HEK293 (cell line): ENCODE results near the gene SORBS2.

Source experiments
- GLI2 ChIP-seq: fragments of 450-650 bp; formaldehyde crosslinking; IDR thresholded peaks from 2 replicates; pipeline ENCODE4; 2017; ENCODE audit warnings: missing biosample characterization, missing genetic modification characterization, low read depth, borderline replicate concordance
- IKZF3 ChIP-seq: fragments of 450-650 bp; IDR thresholded peaks from 2 replicates; pipeline ENCODE4 v1.5.0; 2018; ENCODE audit warnings: missing biosample characterization, mild to moderate bottlenecking, missing genetic modification characterization, moderate library complexity
- INSM2 ChIP-seq: fragments of 450-650 bp; formaldehyde crosslinking; IDR thresholded peaks from 2 replicates; pipeline ENCODE4 v1.5.1; 2016; ENCODE audit warnings: missing biosample characterization, missing genetic modification characterization
- KLF1 ChIP-seq: fragments of 450-650 bp; formaldehyde crosslinking; IDR thresholded peaks from 2 replicates; pipeline ENCODE4 v1.5.1; 2016; ENCODE audit warnings: missing biosample characterization, missing genetic modification characterization
- KLF10 ChIP-seq: fragments of 450-650 bp; IDR thresholded peaks from 2 replicates; pipeline ENCODE4 v1.5.1; 2018; ENCODE audit warnings: missing biosample characterization, mild to moderate bottlenecking, missing genetic modification characterization
- KLF7 ChIP-seq: fragments of 450-650 bp; formaldehyde crosslinking; IDR thresholded peaks from 2 replicates; pipeline ENCODE4 v1.5.1; 2016; ENCODE audit warnings: missing biosample characterization, missing genetic modification characterization, borderline replicate concordance
- MEIS1 ChIP-seq: sonication (generic); formaldehyde crosslinking; IDR thresholded peaks from 2 replicates; pipeline ENCODE4 v1.8.1; 2022; ENCODE audit warnings: missing genetic modification reagents, mild to moderate bottlenecking, borderline replicate concordance
- RBAK ChIP-seq: fragments of 450-650 bp; formaldehyde crosslinking; IDR thresholded peaks from 2 replicates; pipeline ENCODE4 v1.5.1; 2016; ENCODE audit warnings: missing biosample characterization, missing genetic modification characterization
- SCRT1 ChIP-seq: fragments of 450-650 bp; formaldehyde crosslinking; IDR thresholded peaks from 2 replicates; pipeline ENCODE4 v1.5.1; 2016; ENCODE audit warnings: missing biosample characterization, missing genetic modification characterization, borderline replicate concordance
- TSHZ1 ChIP-seq: fragments of 450-650 bp; formaldehyde crosslinking; IDR thresholded peaks from 2 replicates; pipeline ENCODE4 v1.5.1; 2016; ENCODE audit warnings: missing biosample characterization, missing genetic modification characterization, borderline replicate concordance
- ZBTB1 ChIP-seq: fragments of 450-650 bp; formaldehyde crosslinking; IDR thresholded peaks from 2 replicates; pipeline ENCODE4 v1.5.1; 2016; ENCODE audit warnings: missing biosample characterization, missing genetic modification characterization
- ZBTB11 ChIP-seq: fragments of 450-650 bp; formaldehyde crosslinking; conservative IDR thresholded peaks from 2 replicates; pipeline ENCODE4 v1.5.1; 2016; ENCODE audit warnings: low read depth, missing biosample characterization, missing genetic modification characterization
- ZBTB17 ChIP-seq: fragments of 450-650 bp; formaldehyde crosslinking; IDR thresholded peaks from 2 replicates; pipeline ENCODE4 v1.5.1; 2016; ENCODE audit warnings: missing biosample characterization, missing genetic modification characterization
- ZBTB8A ChIP-seq: fragments of 450-650 bp; formaldehyde crosslinking; IDR thresholded peaks from 2 replicates; pipeline ENCODE4 v1.5.1; 2016; ENCODE audit warnings: missing biosample characterization, missing genetic modification characterization
- ZNF10 ChIP-seq: fragments of 450-650 bp; formaldehyde crosslinking; IDR thresholded peaks from 2 replicates; pipeline ENCODE4 v1.5.1; 2017; ENCODE audit warnings: missing biosample characterization, missing genetic modification characterization
- ZNF112 ChIP-seq: fragments of 450-650 bp; formaldehyde crosslinking; IDR thresholded peaks from 2 replicates; pipeline ENCODE4 v1.5.0; 2017; ENCODE audit warnings: missing biosample characterization, missing genetic modification characterization
- ZNF16 ChIP-seq: fragments of 450-650 bp; formaldehyde crosslinking; IDR thresholded peaks from 2 replicates; pipeline ENCODE4 v1.5.1; 2016; ENCODE audit warnings: low read depth, missing biosample characterization, missing genetic modification characterization
- ZNF239 ChIP-seq: fragments of 450-650 bp; formaldehyde crosslinking; IDR thresholded peaks from 2 replicates; pipeline ENCODE4 v1.5.1; 2016; ENCODE audit warnings: missing biosample characterization, missing genetic modification characterization
- ZNF274 ChIP-seq, 2 experiments: fragments of 200-500 bp in 1 of 2; fragments of 450-650 bp in 1 of 2; sonication (Bioruptor generic) in 1 of 2; formaldehyde crosslinking in 1 of 2; IDR thresholded peaks; 2 replicates each; pipeline versions ENCODE4 v1.5.1 to v1.6.1; 2014 to 2016; ENCODE audit warnings: borderline replicate concordance in 1 of 2, inconsistent platforms in 1 of 2, low read length in 1 of 2, missing biosample characterization in 1 of 2, missing genetic modification characterization in 1 of 2
- ZNF341 ChIP-seq: fragments of 450-650 bp; formaldehyde crosslinking; IDR thresholded peaks from 2 replicates; pipeline ENCODE4; 2016; ENCODE audit warnings: low read depth, missing biosample characterization, missing genetic modification characterization
- ZNF354C ChIP-seq: fragments of 450-650 bp; formaldehyde crosslinking; IDR thresholded peaks from 2 replicates; pipeline ENCODE4 v1.5.1; 2016; ENCODE audit warnings: missing biosample characterization, missing genetic modification characterization, low read depth, borderline replicate concordance
- ZNF366 ChIP-seq: fragments of 450-650 bp; formaldehyde crosslinking; conservative IDR thresholded peaks from 2 replicates; pipeline ENCODE4 v1.5.1; 2016; ENCODE audit warnings: missing biosample characterization, missing genetic modification characterization
- ZNF423 ChIP-seq: fragments of 450-650 bp; formaldehyde crosslinking; IDR thresholded peaks from 2 replicates; pipeline ENCODE4 v1.5.1; 2016; ENCODE audit warnings: missing biosample characterization, missing genetic modification characterization
- ZNF449 ChIP-seq: fragments of 450-650 bp; formaldehyde crosslinking; IDR thresholded peaks from 2 replicates; pipeline ENCODE4 v1.5.1; 2017; ENCODE audit warnings: missing biosample characterization, mild to moderate bottlenecking, missing genetic modification characterization, moderate library complexity
- ZNF530 ChIP-seq: fragments of 450-650 bp; formaldehyde crosslinking; IDR thresholded peaks from 2 replicates; pipeline ENCODE4 v1.5.1; 2016; ENCODE audit warnings: low read depth, missing biosample characterization, missing genetic modification characterization
- ZNF549 ChIP-seq: fragments of 450-650 bp; IDR thresholded peaks from 2 replicates; pipeline ENCODE4 v1.5.1; 2018; ENCODE audit warnings: missing biosample characterization, missing genetic modification characterization, mild to moderate bottlenecking, inconsistent platforms, moderate library complexity
- ZNF560 ChIP-seq: fragments of 450-650 bp; formaldehyde crosslinking; IDR thresholded peaks from 2 replicates; pipeline ENCODE4 v1.5.1; 2017; ENCODE audit warnings: missing biosample characterization, missing genetic modification characterization, borderline replicate concordance
- ZNF629 ChIP-seq: fragments of 450-650 bp; formaldehyde crosslinking; IDR thresholded peaks from 2 replicates; pipeline ENCODE4 v1.5.1; 2017; ENCODE audit warnings: missing biosample characterization, missing genetic modification characterization
- ZNF785 ChIP-seq: fragments of 450-650 bp; formaldehyde crosslinking; IDR thresholded peaks from 2 replicates; pipeline ENCODE4 v1.5.1; 2016; ENCODE audit warnings: missing biosample characterization, missing genetic modification characterization
- ZNF791 ChIP-seq: fragments of 450-650 bp; formaldehyde crosslinking; IDR thresholded peaks from 2 replicates; pipeline ENCODE4 v1.5.1; 2016; ENCODE audit warnings: missing biosample characterization, missing genetic modification characterization
- ZNF792 ChIP-seq: fragments of 450-650 bp; formaldehyde crosslinking; IDR thresholded peaks from 2 replicates; pipeline ENCODE4 v1.5.1; 2016; ENCODE audit warnings: missing biosample characterization, missing genetic modification characterization

Gene SORBS2

GRCh38 chr4:185573651-185574199 lies 238.3 kb downstream of the SORBS2 start (continued):
- TF ChIP-seq ZNF791 (tag by site-specific recombination) (no peak), IKZF3 (tag by site-specific recombination) (peak; percentile 37; the same call in 1 of the 2 replicates), ZBTB8A (tag by site-specific recombination) (peak; percentile 56; the same call in 1 of the 2 replicates), ZNF423 (no peak), ZNF10 (tag by site-specific recombination) (0 out of 2 replicates have a peak, but pooled peaks have one; percentile 22), ZNF549 (no peak), TSHZ1 (tag by site-specific recombination) (no peak), KLF10 (tag by site-specific recombination) (no peak), ZNF366 (tag by site-specific recombination) (peak; percentile 50; the same call in 1 of the 2 replicates), KLF1 (tag by site-specific recombination) (no peak), ZNF16 (tag by site-specific recombination) (no peak), ZNF560 (tag by site-specific recombination) (no peak), SCRT1 (no peak), ZNF629 (peak; percentile 56), ZNF239 (tag by site-specific recombination) (no peak), MEIS1 (no peak), GLI2 (tag by site-specific recombination) (no peak), ZNF274 (IDR thresholded peaks at IDR 0.05; ENCODE audit: low read length) (no peak), ZNF274 (tag by site-specific recombination; IDR thresholded peaks at IDR 0.05; ENCODE audit: borderline replicate concordance) (no peak), ZNF792 (tag by site-specific recombination) (no peak), ZNF530 (tag by site-specific recombination) (no peak), ZNF341 (tag by site-specific recombination) (peak; percentile 57), ZNF112 (tag by site-specific recombination) (no peak), KLF7 (0 out of 2 replicates have a peak, but pooled peaks have one; percentile 34), ZBTB17 (tag by site-specific recombination) (peak; percentile 83), ZBTB1 (tag by site-specific recombination) (no peak), RBAK (tag by site-specific recombination) (no peak), ZNF785 (tag by site-specific recombination) (no peak), ZNF449 (tag by site-specific recombination) (no peak), INSM2 (tag by site-specific recombination) (0 out of 2 replicates have a peak, but pooled peaks have one; percentile 35), ZNF354C (no peak), ZBTB11 (tag by site-specific recombination) (0 out of 2 replicates have a peak, but pooled peaks have one; percentile 49)
